ENCODE results near the gene C4A. TPM values are rescaled to one million over a fixed set of nuclear protein-coding genes. Genes with fewer than 3 reads are reported as not detected.
"Not testable (repeated sequence)": the region's sequence is repeated elsewhere in the genome, so short reads cannot be mapped to it uniquely, and the experiment has no call there.

C4A gene
- total RNA-seq, 2 experiments from 2014 or later, result 4.2 TPM

GRCh38 chr6:32035283-32036013 is 53.6 kb downstream of the C4A start:
- not testable (repeated sequence) for H3K27me3 Mint-ChIP-seq

DNA sequence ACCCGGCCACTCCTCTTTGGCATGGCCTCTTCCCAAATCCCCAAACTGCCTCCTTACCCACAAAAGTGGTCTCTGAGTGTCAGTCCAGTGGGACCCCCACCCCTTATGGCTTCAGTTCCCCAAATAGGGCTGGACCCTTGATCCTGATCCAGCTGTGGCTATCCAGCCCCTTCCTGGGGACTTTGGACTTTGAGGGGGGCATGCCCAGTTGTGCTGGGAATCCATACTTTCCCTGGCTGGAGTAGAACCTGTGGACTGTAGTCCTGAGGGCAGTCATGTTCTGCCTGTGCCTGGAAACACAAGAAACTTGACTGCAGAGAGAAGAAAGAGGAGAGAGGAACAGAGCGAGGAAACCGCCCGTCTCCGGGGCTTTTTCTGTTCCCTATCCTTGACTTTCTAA is 55.3 kb downstream of the C4A start:
- H3K27ac ChIP-seq (ENCODE audit: low read depth in 1 of 2, low read length in 2 of 2); H3K9me3 Mint-ChIP-seq; H3K4me1 Mint-ChIP-seq (ENCODE audit: low read depth); H3K9me3 ChIP-seq (ENCODE audit: control insufficient read depth in 1 of 2, insufficient read depth in 1 of 2, low read length in 2 of 2); POLR2A ChIA-PET; intact Hi-C loops (cut with DNase I, micrococcal nuclease); H3K27me3 ChIP-seq (ENCODE audit: control insufficient read depth in 1 of 2, insufficient read depth in 2 of 2, low read length in 2 of 2); H3K27ac Mint-ChIP-seq; DNase-seq; H3K27me3 Mint-ChIP-seq; H3K4me3 Mint-ChIP-seq; H3K4me3 ChIP-seq (ENCODE audit: low read length); H3K36me3 Mint-ChIP-seq (ENCODE audit: low read depth); CTCF ChIA-PET; H3K36me3 ChIP-seq (ENCODE audit: insufficient read depth, low read length); ATAC-seq (ENCODE audit: poor library complexity): not testable (repeated sequence)
- H3K4me1 ChIP-seq (ENCODE audit: insufficient read depth, low read length), result peaks cover 10% of the 10 kb centered on the region

More at GRCh38 chr6:32035283-32036013, 53.6 kb downstream of the C4A start:
- H3K4me1 Mint-ChIP-seq (ENCODE audit: low read depth); intact Hi-C loops (cut with DNase I, micrococcal nuclease); DNase-seq; H3K36me3 Mint-ChIP-seq (ENCODE audit: low read depth); H3K4me3 Mint-ChIP-seq; H3K27ac ChIP-seq (ENCODE audit: low read depth in 1 of 2, low read length in 2 of 2); ATAC-seq (ENCODE audit: poor library complexity); H3K27ac Mint-ChIP-seq; H3K9me3 Mint-ChIP-seq; POLR2A ChIA-PET; H3K27me3 ChIP-seq (ENCODE audit: control insufficient read depth in 1 of 2, insufficient read depth in 2 of 2, low read length in 2 of 2); H3K4me3 ChIP-seq (ENCODE audit: low read length); H3K36me3 ChIP-seq (ENCODE audit: insufficient read depth, low read length); H3K9me3 ChIP-seq (ENCODE audit: control insufficient read depth in 1 of 2, insufficient read depth in 1 of 2, low read length in 2 of 2); CTCF ChIA-PET: not testable (repeated sequence)
- H3K4me1 ChIP-seq (ENCODE audit: insufficient read depth, low read length), result peaks cover 10% of the 10 kb centered on the region

DNA sequence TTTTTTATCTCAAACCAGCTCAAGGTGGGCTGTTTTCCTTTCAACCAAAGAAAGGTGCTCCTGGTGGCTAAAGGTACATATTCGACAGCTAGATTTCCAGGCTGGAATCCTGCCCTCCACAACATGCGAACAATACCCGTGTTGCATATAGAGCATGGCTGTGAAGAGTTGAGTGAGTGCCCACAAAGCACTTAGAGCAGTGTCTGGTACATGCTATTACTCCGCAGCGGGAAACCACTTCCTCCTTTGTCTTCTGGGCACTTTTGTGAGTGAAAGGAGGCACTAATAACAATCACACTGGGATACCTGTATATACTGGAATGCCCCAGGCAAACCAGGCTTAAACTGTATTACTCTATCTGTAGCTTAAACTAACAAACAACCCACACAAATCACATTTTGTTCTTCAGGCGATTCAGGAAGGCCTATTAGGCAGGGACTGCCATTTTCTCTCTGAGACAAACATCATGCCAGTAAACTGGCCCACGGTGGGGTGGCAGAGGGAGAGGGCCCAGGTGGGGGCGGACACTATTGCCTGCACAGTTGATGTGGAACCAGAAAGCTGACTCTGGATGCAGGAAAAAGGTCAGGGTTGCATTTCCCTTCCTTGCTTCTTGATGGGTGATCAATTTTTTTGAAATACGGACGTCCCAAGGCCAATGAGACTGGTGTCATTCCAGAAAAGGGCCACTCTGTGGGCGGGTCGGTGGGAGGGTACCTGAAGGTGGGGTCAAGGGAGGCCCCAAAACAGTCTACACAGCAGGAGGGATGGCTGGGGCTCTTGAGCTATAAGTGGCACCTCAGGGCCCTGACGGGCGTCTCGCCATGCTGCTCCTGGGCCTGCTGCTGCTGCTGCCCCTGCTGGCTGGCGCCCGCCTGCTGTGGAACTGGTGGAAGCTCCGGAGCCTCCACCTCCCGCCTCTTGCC is 56.0 kb downstream of the C4A start, which contains the start of gene CYP21A2:
Gene CYP21A2 (plus strand): TSS at position 818 of the 927 bp plus-strand sequence. CDS start 8 bp downstream, at position 826.
- intact Hi-C loops (cut with DNase I, micrococcal nuclease); H3K9me3 Mint-ChIP-seq; H3K4me1 Mint-ChIP-seq (ENCODE audit: low read depth); H3K27ac ChIP-seq (ENCODE audit: low read depth in 1 of 2, low read length in 2 of 2); CTCF ChIA-PET; H3K27me3 Mint-ChIP-seq; POLR2A ChIA-PET; H3K36me3 Mint-ChIP-seq (ENCODE audit: low read depth); H3K9me3 ChIP-seq (ENCODE audit: control insufficient read depth in 1 of 2, insufficient read depth in 1 of 2, low read length in 2 of 2); H3K4me3 Mint-ChIP-seq; H3K4me3 ChIP-seq (ENCODE audit: low read length); H3K36me3 ChIP-seq (ENCODE audit: insufficient read depth, low read length); DNase-seq; H3K27me3 ChIP-seq (ENCODE audit: control insufficient read depth in 1 of 2, insufficient read depth in 2 of 2, low read length in 2 of 2): not testable (repeated sequence)
- peaks cover 10% of the 10 kb centered on the region for H3K4me1 ChIP-seq (ENCODE audit: insufficient read depth, low read length)
- ATAC-seq (ENCODE audit: poor library complexity), result peak; percentile 91
- peak within 1 kb of the TSS; percentile 69 for H3K27ac Mint-ChIP-seq

DNA sequence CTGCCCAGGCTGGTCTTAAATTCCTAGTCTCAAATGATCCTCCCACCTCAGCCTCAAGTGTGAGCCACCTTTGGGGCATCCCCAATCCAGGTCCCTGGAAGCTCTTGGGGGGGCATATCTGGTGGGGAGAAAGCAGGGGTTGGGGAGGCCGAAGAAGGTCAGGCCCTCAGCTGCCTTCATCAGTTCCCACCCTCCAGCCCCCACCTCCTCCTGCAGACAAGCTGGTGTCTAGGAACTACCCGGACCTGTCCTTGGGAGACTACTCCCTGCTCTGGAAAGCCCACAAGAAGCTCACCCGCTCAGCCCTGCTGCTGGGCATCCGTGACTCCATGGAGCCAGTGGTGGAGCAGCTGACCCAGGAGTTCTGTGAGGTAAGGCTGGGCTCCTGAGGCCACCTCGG is 57.0 kb downstream of the C4A start:
- CTCF ChIA-PET, result not testable (repeated sequence)

DNA sequence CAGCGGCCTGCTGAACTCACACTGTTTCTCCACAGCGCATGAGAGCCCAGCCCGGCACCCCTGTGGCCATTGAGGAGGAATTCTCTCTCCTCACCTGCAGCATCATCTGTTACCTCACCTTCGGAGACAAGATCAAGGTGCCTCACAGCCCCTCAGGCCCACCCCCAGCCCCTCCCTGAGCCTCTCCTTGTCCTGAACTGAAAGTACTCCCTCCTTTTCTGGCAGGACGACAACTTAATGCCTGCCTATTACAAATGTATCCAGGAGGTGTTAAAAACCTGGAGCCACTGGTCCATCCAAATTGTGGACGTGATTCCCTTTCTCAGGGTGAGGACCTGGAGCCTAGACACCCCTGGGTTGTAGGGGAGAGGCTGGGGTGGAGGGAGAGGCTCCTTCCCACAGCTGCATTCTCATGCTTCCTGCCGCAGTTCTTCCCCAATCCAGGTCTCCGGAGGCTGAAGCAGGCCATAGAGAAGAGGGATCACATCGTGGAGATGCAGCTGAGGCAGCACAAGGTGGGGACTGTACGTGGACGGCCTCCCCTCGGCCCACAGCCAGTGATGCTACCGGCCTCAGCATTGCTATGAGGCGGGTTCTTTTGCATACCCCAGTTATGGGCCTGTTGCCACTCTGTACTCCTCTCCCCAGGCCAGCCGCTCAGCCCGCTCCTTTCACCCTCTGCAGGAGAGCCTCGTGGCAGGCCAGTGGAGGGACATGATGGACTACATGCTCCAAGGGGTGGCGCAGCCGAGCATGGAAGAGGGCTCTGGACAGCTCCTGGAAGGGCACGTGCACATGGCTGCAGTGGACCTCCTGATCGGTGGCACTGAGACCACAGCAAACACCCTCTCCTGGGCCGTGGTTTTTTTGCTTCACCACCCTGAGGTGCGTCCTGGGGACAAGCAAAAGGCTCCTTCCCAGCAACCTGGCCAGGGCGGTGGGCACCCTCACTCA is 57.7 kb downstream of the C4A start:
- H3K36me3 Mint-ChIP-seq (ENCODE audit: low read depth); DNase-seq; POLR2A ChIA-PET; H3K9me3 Mint-ChIP-seq; H3K27me3 Mint-ChIP-seq; H3K27ac Mint-ChIP-seq; H3K27me3 ChIP-seq (ENCODE audit: control insufficient read depth in 1 of 2, insufficient read depth in 2 of 2, low read length in 2 of 2); H3K36me3 ChIP-seq (ENCODE audit: insufficient read depth, low read length); H3K4me3 Mint-ChIP-seq; ATAC-seq (ENCODE audit: poor library complexity); CTCF ChIA-PET; H3K9me3 ChIP-seq (ENCODE audit: control insufficient read depth in 1 of 2, insufficient read depth in 1 of 2, low read length in 2 of 2); H3K4me3 ChIP-seq (ENCODE audit: low read length); H3K27ac ChIP-seq (ENCODE audit: low read depth in 1 of 2, low read length in 2 of 2); H3K4me1 Mint-ChIP-seq (ENCODE audit: low read depth): not testable (repeated sequence)
- intact Hi-C loops (cut with DNase I, micrococcal nuclease), result loop anchor here in 1 of 2 experiments (10.0 kb wide), 1 partner anchor 115 kb away; the partner anchor contains the start of genes PPT2 and PRRT1
- H3K4me1 ChIP-seq (ENCODE audit: insufficient read depth, low read length), result peaks cover 10% of the 10 kb centered on the region

More for the DNA sequence above, 57.0 kb downstream of the C4A start:
- H3K4me1 Mint-ChIP-seq (ENCODE audit: low read depth); H3K36me3 Mint-ChIP-seq (ENCODE audit: low read depth); DNase-seq; H3K9me3 Mint-ChIP-seq; H3K27me3 Mint-ChIP-seq; H3K27ac Mint-ChIP-seq; H3K4me3 ChIP-seq (ENCODE audit: low read length); H3K36me3 ChIP-seq (ENCODE audit: insufficient read depth, low read length); ATAC-seq (ENCODE audit: poor library complexity); POLR2A ChIA-PET; H3K27ac ChIP-seq (ENCODE audit: low read depth in 1 of 2, low read length in 2 of 2); H3K4me3 Mint-ChIP-seq; intact Hi-C loops (cut with DNase I, micrococcal nuclease); H3K27me3 ChIP-seq (ENCODE audit: control insufficient read depth in 1 of 2, insufficient read depth in 2 of 2, low read length in 2 of 2); H3K9me3 ChIP-seq (ENCODE audit: control insufficient read depth in 1 of 2, insufficient read depth in 1 of 2, low read length in 2 of 2): not testable (repeated sequence)
- H3K4me1 ChIP-seq (ENCODE audit: insufficient read depth, low read length), result peaks cover 10% of the 10 kb centered on the region

GRCh38 chr6:32040299-32041049 is 58.6 kb downstream of the C4A start:
- H3K27ac Mint-ChIP-seq; POLR2A ChIA-PET; H3K4me3 Mint-ChIP-seq; H3K9me3 Mint-ChIP-seq; H3K36me3 Mint-ChIP-seq (ENCODE audit: low read depth); CTCF ChIA-PET; H3K36me3 ChIP-seq (ENCODE audit: insufficient read depth, low read length); H3K4me3 ChIP-seq (ENCODE audit: low read length); ATAC-seq (ENCODE audit: poor library complexity); H3K27ac ChIP-seq (ENCODE audit: low read depth in 1 of 2, low read length in 2 of 2); H3K4me1 Mint-ChIP-seq (ENCODE audit: low read depth); H3K27me3 ChIP-seq (ENCODE audit: control insufficient read depth in 1 of 2, insufficient read depth in 2 of 2, low read length in 2 of 2); H3K9me3 ChIP-seq (ENCODE audit: control insufficient read depth in 1 of 2, insufficient read depth in 1 of 2, low read length in 2 of 2); H3K27me3 Mint-ChIP-seq; DNase-seq: not testable (repeated sequence)
- peaks cover 10% of the 10 kb centered on the region for H3K4me1 ChIP-seq (ENCODE audit: insufficient read depth, low read length)
- intact Hi-C loops (cut with DNase I, micrococcal nuclease), result loop anchor here in 1 of 2 experiments (10.0 kb wide), 1 partner anchor 114 kb away; the partner anchor contains the start of genes PPT2 and PRRT1
